GM12873 (cell line): ENCODE data around the gene IVL.

ENCODE experiments used
- CTCF ChIP-seq: IDR thresholded peaks from 2 replicates; pipeline ENCODE4 v1.5.1; 2012; ENCODE audit warnings: low read depth, mild to moderate bottlenecking, moderate library complexity, low read length, control low read depth; ENCODE audit not compliant: insufficient read depth; ENCODE audit errors: missing control alignments

IVL gene

GRCh38 chr1:152951711-152952110 is 43.4 kb downstream of the IVL start:
- TF ChIP-seq CTCF, result no peak

DNA sequence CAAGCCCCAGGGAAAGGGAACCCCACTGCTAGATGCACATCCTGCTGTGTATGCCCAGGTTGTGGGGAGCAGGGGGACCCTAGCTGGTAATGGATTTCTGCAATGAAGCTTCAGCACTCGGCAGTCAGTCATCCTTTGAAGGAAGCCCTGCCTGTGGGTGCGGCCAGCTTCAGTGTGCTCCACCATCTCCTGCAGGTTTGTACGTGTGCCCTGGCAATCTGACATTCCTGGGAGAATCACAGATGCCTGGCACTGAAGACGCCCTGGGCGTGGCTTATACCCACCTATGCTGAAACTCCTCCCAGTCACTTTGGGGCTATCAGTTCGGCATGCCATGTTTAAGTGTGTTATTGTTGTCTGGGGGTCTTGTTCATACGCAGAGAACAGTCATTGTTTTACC is 45.4 kb downstream of the IVL start:
- no peak for TF ChIP-seq CTCF

- no peak for TF ChIP-seq CTCF
Measured at GRCh38 chr1:152954436-152954835, 46.1 kb downstream of the IVL start.

DNA sequence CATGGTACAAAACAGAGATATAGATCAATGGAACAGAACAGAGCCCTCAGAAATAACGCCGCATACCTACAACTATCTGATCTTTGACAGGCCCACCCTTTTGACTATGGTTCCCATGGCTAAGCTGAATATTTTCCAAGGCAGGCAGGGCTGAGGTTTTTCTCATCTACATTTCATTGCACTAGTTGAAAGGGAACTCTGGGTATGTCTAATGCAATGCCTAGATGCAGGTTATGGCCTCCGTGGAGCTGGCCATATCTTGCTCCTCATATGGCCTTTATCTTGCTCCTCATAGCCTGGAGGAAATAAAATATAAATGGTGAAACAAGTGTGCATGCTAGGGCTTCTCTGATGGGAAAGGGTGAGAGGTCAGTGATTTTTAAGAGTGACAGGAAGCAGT is 49.2 kb downstream of the IVL start:
- no peak for TF ChIP-seq CTCF

DNA sequence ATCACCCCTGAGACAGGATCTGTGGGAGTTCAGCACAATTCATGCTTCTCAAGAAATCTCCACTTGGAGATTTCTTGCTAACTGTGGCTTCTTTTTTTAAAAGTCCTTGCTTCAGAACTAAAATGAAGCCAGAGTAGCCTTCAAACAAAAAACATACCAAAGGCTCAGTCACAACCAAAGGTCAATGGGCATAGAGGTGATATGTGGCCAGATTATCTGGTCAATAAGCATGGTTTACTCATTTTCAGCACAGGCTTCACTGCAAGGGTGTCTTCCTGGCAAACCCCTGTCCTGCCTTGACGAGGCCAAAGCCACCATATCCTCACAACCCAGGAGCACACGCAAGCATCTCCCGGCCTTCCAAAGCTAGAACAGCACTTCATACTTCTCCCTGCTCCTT is 50.9 kb downstream of the IVL start:
- no peak for TF ChIP-seq CTCF

- TF ChIP-seq CTCF, result no peak
Measured at GRCh38 chr1:152959801-152960451, 51.6 kb downstream of the IVL start.

- peak; percentile 65 for TF ChIP-seq CTCF
Measured at GRCh38 chr1:152960452-152961044, 52.2 kb downstream of the IVL start.
